ENCODE results near the gene VSTM2L. TPM values are rescaled to one million over a fixed set of nuclear protein-coding genes. Genes with fewer than 3 reads are reported as not detected.

VSTM2L gene
- total RNA-seq, 2 donors from 2014 or later, result 1.4 to 1.5 TPM

GRCh38 chr20:37918035-37918434, 15.1 kb downstream of the VSTM2L start:
- Histone ChIP-seq H3K4me3 (no peak overlapping the region), H3K9me3 (no peaks in the 10 kb centered on the region), H3K9ac (ENCODE audit: low read depth in 2 of 2, low read length in 2 of 2) (no peak overlapping the region), H3K36me3 (no peaks in the 10 kb centered on the region), H3K27ac (no peak overlapping the region), H3K27me3 (peaks cover 16% of the 10 kb centered on the region), H3K4me1 (no peaks in the 10 kb centered on the region)
- no peak for TF ChIP-seq CTCF (IDR thresholded peaks at IDR 0.05)
- no peak for DNase-seq
- intact Hi-C loops (cut with DNase I), result no loop called here

- no peaks in the 10 kb centered on the region for H3K36me3 ChIP-seq
- intact Hi-C loops (cut with DNase I), result no loop called here
- DNase-seq, result no peak
- H3K27me3 ChIP-seq, result peaks cover 14% of the 10 kb centered on the region
- H3K4me3 ChIP-seq, result no peak overlapping the region
- TF ChIP-seq CTCF (IDR thresholded peaks at IDR 0.05), result no peak
- H3K9me3 ChIP-seq, result no peaks in the 10 kb centered on the region
- no peak overlapping the region for H3K27ac ChIP-seq
- H3K4me1 ChIP-seq, result no peaks in the 10 kb centered on the region
- no peak overlapping the region for H3K9ac ChIP-seq (ENCODE audit: low read depth in 2 of 2, low read length in 2 of 2)
These were observed 16.6 kb downstream of the VSTM2L start for GRCh38 chr20:37919389-37920040.

GRCh38 chr20:37920270-37920669, 17.3 kb downstream of the VSTM2L start:
- intact Hi-C loops (cut with DNase I), result no loop called here
- H3K9me3 ChIP-seq, result no peaks in the 10 kb centered on the region
- no peaks in the 10 kb centered on the region for H3K36me3 ChIP-seq
- H3K27ac ChIP-seq, result no peak overlapping the region
- H3K9ac ChIP-seq (ENCODE audit: low read depth in 2 of 2, low read length in 2 of 2), result no peak overlapping the region
- H3K27me3 ChIP-seq, result peaks cover 8% of the 10 kb centered on the region
- no peak for DNase-seq
- no peak for TF ChIP-seq CTCF (IDR thresholded peaks at IDR 0.05)
- H3K4me3 ChIP-seq, result no peak overlapping the region
- H3K4me1 ChIP-seq, result no peaks in the 10 kb centered on the region

- intact Hi-C loops (cut with DNase I), result no loop called here
- no peaks in the 10 kb centered on the region for H3K9me3 ChIP-seq
- no peak for TF ChIP-seq CTCF (IDR thresholded peaks at IDR 0.05)
- no peak overlapping the region for H3K4me3 ChIP-seq
- H3K4me1 ChIP-seq, result no peaks in the 10 kb centered on the region
- H3K27ac ChIP-seq, result no peak overlapping the region
- H3K9ac ChIP-seq (ENCODE audit: low read depth in 2 of 2, low read length in 2 of 2), result no peak overlapping the region
- H3K36me3 ChIP-seq, result no peaks in the 10 kb centered on the region
- H3K27me3 ChIP-seq, result peaks cover 8% of the 10 kb centered on the region
- no peak for DNase-seq
These were observed 17.9 kb downstream of the VSTM2L start for GRCh38 chr20:37920679-37921322.

- no peak overlapping the region for H3K9ac ChIP-seq (ENCODE audit: low read depth in 2 of 2, low read length in 2 of 2)
- DNase-seq, result no peak
- H3K27ac ChIP-seq, result no peak overlapping the region
- no peaks in the 10 kb centered on the region for H3K36me3 ChIP-seq
- no peak overlapping the region for H3K4me3 ChIP-seq
- intact Hi-C loops (cut with DNase I), result no loop called here
- H3K4me1 ChIP-seq, result no peaks in the 10 kb centered on the region
- no peak for TF ChIP-seq CTCF (IDR thresholded peaks at IDR 0.05)
- peaks cover 7% of the 10 kb centered on the region for H3K27me3 ChIP-seq
- no peaks in the 10 kb centered on the region for H3K9me3 ChIP-seq
These were observed 18.5 kb downstream of the VSTM2L start for GRCh38 chr20:37921341-37921929.

Measured in colonic mucosa (tissue), 4 donors.